ENCODE data around the gene ADAT2.
A peak's percentile ranks its signal among the peaks of the same experiment; 100 is the strongest.

The ADAT2 gene

GRCh38 chr6:143414769-143415168 lies 35.7 kb downstream of the ADAT2 start:
- no peak for TF ChIP-seq POU6F1 (CRISPR knock-in tag; IDR thresholded peaks at IDR 0.05; ENCODE audit: borderline replicate concordance, low read depth)
- TF ChIP-seq TSHZ2 (CRISPR knock-in tag; IDR thresholded peaks at IDR 0.05): no peak
- no peak for TF ChIP-seq TCF4 (CRISPR knock-in tag; IDR thresholded peaks at IDR 0.05; ENCODE audit: borderline replicate concordance)
- TF ChIP-seq TOX (CRISPR knock-in tag; IDR thresholded peaks at IDR 0.05; ENCODE audit: borderline replicate concordance): no peak
- no peak for TF ChIP-seq ZC3H10 (CRISPR knock-in tag; IDR thresholded peaks at IDR 0.05)
- no peak for TF ChIP-seq RARB (CRISPR knock-in tag; IDR thresholded peaks at IDR 0.05)
- no peak for TF ChIP-seq ESRRG (CRISPR knock-in tag; IDR thresholded peaks at IDR 0.05)
- no peak for TF ChIP-seq CSDC2 (CRISPR knock-in tag; IDR thresholded peaks at IDR 0.05)
- no peak for TF ChIP-seq ZNF565 (CRISPR knock-in tag; conservative IDR thresholded peaks at IDR 0.05; ENCODE audit: low read depth)
- TF ChIP-seq PATZ1 (CRISPR knock-in tag; IDR thresholded peaks at IDR 0.05; ENCODE audit: borderline replicate concordance): no peak
- TF ChIP-seq ARNTL (CRISPR knock-in tag; IDR thresholded peaks at IDR 0.05; ENCODE audit: borderline replicate concordance, low read depth): no peak
- no peak for TF ChIP-seq SNAI2 (CRISPR knock-in tag; IDR thresholded peaks at IDR 0.05)
- TF ChIP-seq PPARA (CRISPR knock-in tag; IDR thresholded peaks at IDR 0.05; ENCODE audit: borderline replicate concordance): no peak
- TF ChIP-seq BACH2 (CRISPR knock-in tag; IDR thresholded peaks at IDR 0.05; ENCODE audit: borderline replicate concordance): no peak
- no peak for TF ChIP-seq ISL1 (CRISPR knock-in tag; IDR thresholded peaks at IDR 0.05)
- ATAC-seq: no peak

GRCh38 chr6:143410859-143411270 lies 39.6 kb downstream of the ADAT2 start:
- peak; percentile 57 for ATAC-seq
- TF ChIP-seq ZFP3 (CRISPR knock-in tag; IDR thresholded peaks at IDR 0.05) (no peak), ZC3H10 (CRISPR knock-in tag; IDR thresholded peaks at IDR 0.05) (no peak), ARNTL (CRISPR knock-in tag; IDR thresholded peaks at IDR 0.05; ENCODE audit: borderline replicate concordance, low read depth) (no peak), BACH2 (CRISPR knock-in tag; IDR thresholded peaks at IDR 0.05; ENCODE audit: borderline replicate concordance) (no peak), ZNF70 (CRISPR knock-in tag; IDR thresholded peaks at IDR 0.05) (no peak), OSR1 (CRISPR knock-in tag; IDR thresholded peaks at IDR 0.05) (no peak), TCF4 (CRISPR knock-in tag; IDR thresholded peaks at IDR 0.05; ENCODE audit: borderline replicate concordance) (no peak), GLIS3 (CRISPR knock-in tag; IDR thresholded peaks at IDR 0.05) (no peak), ZNF8 (CRISPR knock-in tag; IDR thresholded peaks at IDR 0.05) (no peak), ESRRG (CRISPR knock-in tag; IDR thresholded peaks at IDR 0.05) (no peak), CSRNP3 (CRISPR knock-in tag; IDR thresholded peaks at IDR 0.05) (no peak), SNAI2 (CRISPR knock-in tag; IDR thresholded peaks at IDR 0.05) (no peak), ISL1 (CRISPR knock-in tag; IDR thresholded peaks at IDR 0.05) (no peak)

GRCh38 chr6:143408787-143409162 lies 41.7 kb downstream of the ADAT2 start:
- no peak for ATAC-seq
- TF ChIP-seq PATZ1 (CRISPR knock-in tag; IDR thresholded peaks at IDR 0.05; ENCODE audit: borderline replicate concordance) (no peak), ZNF70 (CRISPR knock-in tag; IDR thresholded peaks at IDR 0.05) (no peak), TCF4 (CRISPR knock-in tag; IDR thresholded peaks at IDR 0.05; ENCODE audit: borderline replicate concordance) (no peak), SNAI2 (CRISPR knock-in tag; IDR thresholded peaks at IDR 0.05) (no peak), ZNF8 (CRISPR knock-in tag; IDR thresholded peaks at IDR 0.05) (no peak), OSR1 (CRISPR knock-in tag; IDR thresholded peaks at IDR 0.05) (no peak), ZNF565 (CRISPR knock-in tag; conservative IDR thresholded peaks at IDR 0.05; ENCODE audit: low read depth) (no peak), ISL1 (CRISPR knock-in tag; IDR thresholded peaks at IDR 0.05) (no peak), POU6F1 (CRISPR knock-in tag; IDR thresholded peaks at IDR 0.05; ENCODE audit: borderline replicate concordance, low read depth) (no peak), GLIS3 (CRISPR knock-in tag; IDR thresholded peaks at IDR 0.05) (no peak), TOX (CRISPR knock-in tag; IDR thresholded peaks at IDR 0.05; ENCODE audit: borderline replicate concordance) (no peak), TSHZ2 (CRISPR knock-in tag; IDR thresholded peaks at IDR 0.05) (no peak)
